Mesangial cell (primary cell): ENCODE data around the gene CPHXL. TPM values are rescaled to one million over a fixed set of nuclear protein-coding genes. Genes with fewer than 3 reads are reported as not detected.

Experiments
- total RNA-seq: library from RNA; depleted of rRNA; stranded (reverse); fragments of >200 nt; gene quantifications from 2 replicates; pipeline ENCODE4 v1.2.3, GENCODE V29; 2015

CPHXL gene
- total RNA-seq, result not detected in 2 replicates

DNA sequence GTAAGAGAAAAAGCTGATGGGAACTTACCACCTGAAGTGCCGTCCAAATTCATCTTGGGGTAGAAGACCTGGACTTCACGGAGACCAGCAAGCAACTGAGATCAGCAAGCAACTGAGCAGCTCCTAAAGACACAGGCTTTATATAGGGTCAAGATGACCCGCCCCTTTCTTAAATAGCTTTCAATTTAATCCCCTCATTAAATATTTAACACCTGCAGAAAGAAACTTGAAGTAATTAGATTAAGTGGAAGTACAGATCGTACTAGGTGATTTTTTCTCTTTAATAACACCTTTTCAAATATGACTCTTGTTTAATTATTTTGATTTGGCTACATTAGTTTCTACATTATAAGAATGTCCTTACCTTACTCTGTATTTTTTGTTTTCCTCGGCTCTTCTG lies at the start of gene CPHXL:
Gene CPHXL (minus strand): TSS at position 101 of the 400 bp plus-strand sequence. CDS start 48 bp downstream, at position 53.

DNA sequence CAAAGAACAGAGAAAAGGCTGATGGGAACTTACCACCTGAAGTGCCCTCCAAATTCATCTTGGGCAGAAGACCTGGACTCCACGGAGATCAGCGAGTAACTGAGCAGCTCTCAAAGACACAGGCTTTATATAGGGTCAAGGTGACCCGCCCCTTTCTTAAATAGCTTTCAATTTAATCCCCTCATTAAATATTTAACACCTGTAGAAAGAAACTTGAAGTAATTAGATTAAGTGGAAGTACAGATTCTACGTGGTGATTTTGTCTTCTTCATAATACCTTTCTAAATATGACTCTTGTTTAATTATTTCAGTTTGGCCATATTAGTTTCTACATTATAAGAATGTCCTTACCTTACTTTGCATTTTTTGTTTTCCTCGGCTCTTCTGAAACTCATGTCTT lies 24.9 kb downstream of the CPHXL start, which contains the start of gene DUXB:
Gene DUXB (minus strand): TSS at position 101 of the 400 bp plus-strand sequence. CDS start 43 bp downstream, at position 58.

DNA sequence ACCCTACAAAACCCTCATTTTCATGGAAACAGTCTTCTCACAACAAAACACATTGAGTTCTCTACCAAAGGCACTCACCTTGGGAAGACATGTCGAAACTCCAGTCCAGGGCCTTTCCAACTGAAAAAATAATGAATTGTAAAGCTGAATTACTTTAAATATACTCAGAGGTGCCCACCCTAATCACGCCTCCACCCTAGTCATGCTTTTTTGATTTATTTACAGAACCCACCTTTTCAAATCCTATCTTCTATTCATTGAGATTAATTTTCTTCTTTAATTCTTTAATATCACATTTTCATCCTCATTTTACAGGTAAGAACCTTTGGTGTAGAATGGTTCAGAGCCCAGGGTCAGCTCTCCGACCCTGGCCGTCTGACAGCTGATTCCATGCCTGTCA lies 49.4 kb downstream of the CPHXL start, which contains the start of gene CPHXL2:
Gene CPHXL2 (minus strand): TSS at position 101 of the 400 bp plus-strand sequence. CDS start 10 bp downstream, at position 91.

Other genes with a start within 250 kb of the CPHXL start
- 0.89 and 2.8 TPM in 2 replicates for gene CHST6, start 231.0 kb downstream of the CPHXL start, total RNA-seq
- gene CHST5, start 190.4 kb downstream of the CPHXL start, total RNA-seq, result not detected in 2 replicates
- 14.0 and 24.0 TPM in 2 replicates for gene TMEM231, start 170.2 kb downstream of the CPHXL start, total RNA-seq
- 30.6 and 32.6 TPM in 2 replicates for gene GABARAPL2, start 160.1 kb downstream of the CPHXL start, total RNA-seq
- gene ADAT1, start 103.2 kb downstream of the CPHXL start, total RNA-seq, result 35.9 and 55.6 TPM in 2 replicates
- 110 and 161 TPM in 2 replicates for gene KARS1, start 78.8 kb downstream of the CPHXL start, total RNA-seq
- 21.8 and 38.3 TPM in 2 replicates for gene TERF2IP, start 78.7 kb downstream of the CPHXL start, total RNA-seq
- not detected in 2 replicates for gene CPHXL2, start 49.5 kb downstream of the CPHXL start, total RNA-seq
- gene DUXB, start 25.0 kb downstream of the CPHXL start, total RNA-seq, result not detected in 2 replicates